Esophagus (tissue), 2 donors: Measurements from ENCODE around the gene NAAA. TPM values are rescaled to one million over a fixed set of nuclear protein-coding genes. Genes with fewer than 3 reads are reported as not detected.

Experiments used
- H3K27ac ChIP-seq, 2 donors: one replicate each; pipeline ENCODE4 v1.5.1; 2013; ENCODE audit warnings: low read depth in 2 of 2, mild to moderate bottlenecking in 2 of 2, inconsistent platforms in 1 of 2, low read length in 1 of 2, moderate library complexity in 1 of 2
- H3K27me3 ChIP-seq, 2 donors: one replicate each; pipeline ENCODE4 v1.6.1; 2013; ENCODE audit warnings: low read length in 2 of 2, control low read depth in 1 of 2, mild to moderate bottlenecking in 1 of 2; ENCODE audit not compliant: insufficient read depth in 2 of 2, control insufficient read depth in 1 of 2
- H3K36me3 ChIP-seq, 2 donors: one replicate each; pipeline ENCODE4 v1.6.1; 2013; ENCODE audit warnings: low read length in 1 of 2; ENCODE audit not compliant: control insufficient read depth in 2 of 2, insufficient read depth in 2 of 2
- H3K4me1 ChIP-seq, 2 donors: one replicate each; pipeline ENCODE4 v1.6.1; 2013; ENCODE audit warnings: low read length in 1 of 2; ENCODE audit not compliant: control insufficient read depth in 2 of 2, insufficient read depth in 2 of 2
- H3K4me3 ChIP-seq, 2 donors: one replicate each; pipeline ENCODE4 v1.5.1; 2013; ENCODE audit warnings: low read length in 2 of 2, mild to moderate bottlenecking in 2 of 2, low read depth in 1 of 2, moderate library complexity in 1 of 2
- H3K9me3 ChIP-seq, 2 donors: one replicate each; pipeline ENCODE4 v1.6.1; 2013; ENCODE audit warnings: mild to moderate bottlenecking in 2 of 2, low read depth in 1 of 2, low read length in 1 of 2, moderate library complexity in 1 of 2; ENCODE audit not compliant: control insufficient read depth in 2 of 2, insufficient read depth in 1 of 2
- WGBS, 2 donors: extraction: QIAGEN DNeasy Blood & Tissue Kit; methylation state at CpG; one replicate each; pipeline ENCODE4 v1.1.7; 2013; 5-methylcytosine and 5-hydroxymethylcytosine counted together
- polyA plus RNA-seq, 2 donors: library from polyadenylated mRNA; stranded (reverse); fragments of 200-250 nt; gene quantifications; one replicate each; pipeline ENCODE4 v1.2.3, GENCODE V29; 2013
- donor health status: healthy with polysubstance abuse.
- donor health status: Bipolar disorder and iron deficiency.

The NAAA gene
- polyA plus RNA-seq, 2 donors = 10.4 to 37.3 TPM

- H3K27me3 ChIP-seq = no peaks in the 10 kb centered on the region
- no peaks in the 10 kb centered on the region for H3K4me1 ChIP-seq
- no peaks in the 10 kb centered on the region for H3K9me3 ChIP-seq
- WGBS, 2 donors = 72 to 85% methylated on average over 5 of the region's 5 CpGs
- no peaks in the 10 kb centered on the region for H3K36me3 ChIP-seq
- H3K27ac ChIP-seq = no peak overlapping the region
- no peak overlapping the region for H3K4me3 ChIP-seq
Measured at GRCh38 chr4:75904076-75904475, 36.7 kb downstream of the NAAA start.

- Histone ChIP-seq H3K27me3 (no peaks in the 10 kb centered on the region), H3K4me1 (no peaks in the 10 kb centered on the region), H3K36me3 (no peaks in the 10 kb centered on the region), H3K4me3 (no peak within 1 kb of the TSS), H3K9me3 (no peaks in the 10 kb centered on the region), H3K27ac (no peak within 1 kb of the TSS)
- WGBS, 2 donors = 84 to 86% methylated on average over 5 of the region's 5 CpGs
Measured at GRCh38 chr4:75902352-75902751, 38.5 kb downstream of the NAAA start, which contains the start of gene PPEF2. Gene PPEF2 (minus strand): TSS chr4:75902452. CDS start chr4:75896325, 6,127 bp downstream.

- no peaks in the 10 kb centered on the region for H3K4me1 ChIP-seq
- H3K9me3 ChIP-seq = no peaks in the 10 kb centered on the region
- no peak overlapping the region for H3K27ac ChIP-seq
- H3K4me3 ChIP-seq = no peak overlapping the region
- no peaks in the 10 kb centered on the region for H3K36me3 ChIP-seq
- no peaks in the 10 kb centered on the region for H3K27me3 ChIP-seq
Measured at GRCh38 chr4:75898536-75898935, 42.3 kb downstream of the NAAA start.

DNA sequence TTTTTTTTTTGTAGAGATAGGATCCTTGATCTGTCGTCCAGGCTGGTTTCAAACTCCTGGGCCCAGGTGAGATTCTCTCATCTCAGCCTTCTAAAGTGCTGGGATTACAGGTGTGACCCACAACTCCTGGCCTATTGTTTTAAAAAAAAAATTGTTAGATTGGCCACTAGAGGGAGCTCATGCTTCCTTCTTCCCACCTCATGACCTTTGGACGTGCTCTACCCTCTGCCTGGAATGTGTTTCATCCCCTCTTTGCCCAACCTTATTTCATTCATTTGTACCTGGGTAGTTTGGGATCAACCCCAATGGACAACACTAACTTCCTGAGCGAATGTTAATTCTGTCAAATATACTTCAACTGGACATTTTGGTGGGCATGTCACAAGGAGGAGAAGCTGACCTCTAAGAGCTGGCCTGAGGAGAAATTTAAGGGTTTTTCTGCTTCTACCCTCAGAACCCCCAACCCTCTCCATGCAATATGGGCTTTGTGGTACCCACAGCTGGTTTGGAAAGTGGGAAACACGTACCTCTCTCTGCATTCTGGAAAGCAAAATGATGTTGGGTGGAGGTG is 45.0 kb downstream of the NAAA start:
- no peak overlapping the region for H3K4me3 ChIP-seq
- no peaks in the 10 kb centered on the region for H3K27me3 ChIP-seq
- H3K36me3 ChIP-seq = no peaks in the 10 kb centered on the region
- H3K27ac ChIP-seq = no peak overlapping the region
- no peaks in the 10 kb centered on the region for H3K4me1 ChIP-seq
- H3K9me3 ChIP-seq = no peaks in the 10 kb centered on the region
- WGBS, 2 donors = 49 to 51% methylated on average over 4 of the region's 4 CpGs

- H3K36me3 ChIP-seq = no peaks in the 10 kb centered on the region
- H3K4me1 ChIP-seq = no peaks in the 10 kb centered on the region
- no peak overlapping the region for H3K4me3 ChIP-seq
- H3K9me3 ChIP-seq = no peaks in the 10 kb centered on the region
- 65 to 67% methylated on average over 3 of the region's 3 CpGs for WGBS, 2 donors
- H3K27me3 ChIP-seq = no peaks in the 10 kb centered on the region
- H3K27ac ChIP-seq = peak overlapping the region in 1 of 2 donors; percentile 23
Measured at GRCh38 chr4:75892508-75892907, 48.3 kb downstream of the NAAA start.

DNA sequence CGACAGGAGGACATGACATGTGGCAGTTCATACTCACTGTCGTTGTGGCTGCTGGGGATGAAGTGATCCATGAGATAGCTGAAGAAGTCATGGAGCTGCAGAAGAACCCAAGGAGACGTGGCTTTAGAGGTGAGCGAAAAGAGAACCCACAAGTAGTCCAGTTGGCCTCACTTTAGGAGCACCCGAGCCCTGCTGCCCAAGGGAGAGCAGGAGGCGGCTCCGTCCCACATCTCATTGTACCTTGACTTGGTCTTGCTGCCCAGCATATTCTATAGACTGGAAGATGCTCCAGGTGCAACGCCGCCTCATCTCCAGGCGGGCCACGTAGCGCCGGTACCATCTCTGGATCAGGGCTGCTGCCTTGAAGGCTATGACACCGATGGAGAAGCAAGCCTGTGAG is 49.2 kb downstream of the NAAA start:
- no peak overlapping the region for H3K27ac ChIP-seq
- 92 to 93% methylated on average over 14 of the region's 14 CpGs for WGBS, 2 donors
- no peaks in the 10 kb centered on the region for H3K9me3 ChIP-seq
- no peaks in the 10 kb centered on the region for H3K36me3 ChIP-seq
- no peak overlapping the region for H3K4me3 ChIP-seq
- H3K4me1 ChIP-seq = no peaks in the 10 kb centered on the region
- H3K27me3 ChIP-seq = no peaks in the 10 kb centered on the region

DNA sequence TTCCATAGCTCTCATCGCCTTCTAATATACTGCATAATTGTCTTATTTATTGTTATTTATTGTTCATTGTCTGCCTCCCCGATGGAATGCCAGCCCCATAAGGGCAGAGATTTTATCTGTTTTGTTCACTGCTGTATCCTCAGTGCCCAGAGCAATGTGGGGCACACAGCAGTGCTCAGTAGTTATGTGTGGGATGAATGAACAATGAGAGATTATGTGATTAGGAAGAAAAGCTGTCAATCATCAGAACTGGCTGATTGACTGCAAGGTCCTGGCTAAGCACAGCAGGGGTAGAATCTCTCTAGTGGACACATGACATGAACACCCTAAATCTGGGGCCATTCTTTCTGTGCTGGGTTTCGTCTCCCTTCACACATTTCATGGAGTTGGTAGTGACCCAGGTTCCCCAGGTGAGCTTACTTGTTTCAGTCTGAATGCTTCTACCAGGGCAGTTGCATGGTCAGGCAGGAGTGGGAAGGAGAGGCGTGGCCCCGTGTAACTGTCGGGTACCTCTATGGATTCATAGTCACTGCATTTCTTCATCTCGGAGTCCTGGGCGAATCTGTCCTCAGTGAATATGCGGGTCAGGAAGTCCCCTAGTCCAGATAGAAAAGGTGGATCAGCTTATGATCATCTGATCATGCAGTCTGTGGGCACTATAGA is 51.1 kb downstream of the NAAA start:
- no peak overlapping the region for H3K4me3 ChIP-seq

DNA sequence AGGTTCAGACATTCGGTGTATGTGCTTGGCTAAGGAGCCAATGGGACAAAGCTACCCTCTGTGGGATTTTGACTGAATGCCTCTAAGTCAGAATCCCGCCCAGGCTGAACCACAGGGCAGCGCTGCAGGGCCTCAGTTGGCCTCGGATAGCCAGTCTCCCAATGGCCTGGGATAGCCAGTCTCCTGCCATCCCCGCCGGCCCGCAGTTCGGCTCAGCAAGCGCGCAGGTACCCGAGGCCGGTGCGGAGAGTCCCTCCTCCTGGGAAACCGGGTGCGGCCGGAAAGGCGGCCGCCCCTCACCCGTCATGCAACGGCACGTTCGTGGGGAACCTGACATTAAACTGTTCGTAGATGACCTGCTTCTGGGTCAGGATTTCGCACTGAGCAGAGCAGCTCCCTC is 54.7 kb downstream of the NAAA start:
- Histone ChIP-seq H3K27ac (no peak overlapping the region), H3K9me3 (no peaks in the 10 kb centered on the region), H3K4me1 (no peaks in the 10 kb centered on the region), H3K36me3 (no peaks in the 10 kb centered on the region), H3K4me3 (no peak overlapping the region), H3K27me3 (peaks cover 0 to 4% of the 10 kb centered on the region in 2 donors)
- 59 to 66% methylated on average over 24 of the region's 24 CpGs for WGBS, 2 donors

More for the DNA sequence above, 51.1 kb downstream of the NAAA start:
- H3K27ac ChIP-seq = no peak overlapping the region
- H3K4me1 ChIP-seq = no peaks in the 10 kb centered on the region
- no peaks in the 10 kb centered on the region for H3K9me3 ChIP-seq
- WGBS, 2 donors = 90% methylated on average over 9 of the region's 9 CpGs
- peaks cover 0 to 4% of the 10 kb centered on the region in 2 donors for H3K27me3 ChIP-seq
- no peaks in the 10 kb centered on the region for H3K36me3 ChIP-seq

DNA sequence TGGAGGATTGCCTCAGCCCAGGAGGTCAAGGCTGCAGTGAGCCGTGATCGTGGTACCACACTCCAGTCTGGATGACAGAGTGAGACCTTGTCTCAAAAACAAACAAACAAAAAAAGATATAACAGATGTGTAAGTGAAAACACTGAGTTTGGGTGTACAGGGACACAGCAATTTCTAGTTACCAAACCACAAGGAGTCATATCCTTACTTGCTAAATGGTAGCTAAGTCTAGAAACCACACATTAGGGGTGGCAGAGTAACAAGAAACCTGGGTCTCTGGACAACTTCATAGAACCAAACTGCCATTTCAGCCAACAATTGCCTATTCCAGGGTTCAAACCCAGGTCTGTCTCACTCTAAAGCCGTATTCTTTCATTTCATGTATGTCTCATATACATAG is 59.3 kb downstream of the NAAA start:
- H3K4me3 ChIP-seq = no peak overlapping the region
- WGBS, 2 donors = 79 to 81% methylated on average over 3 of the region's 3 CpGs
- no peak overlapping the region for H3K27ac ChIP-seq
- no peaks in the 10 kb centered on the region for H3K9me3 ChIP-seq
- H3K27me3 ChIP-seq = peaks cover 0 to 4% of the 10 kb centered on the region in 2 donors
- H3K36me3 ChIP-seq = no peaks in the 10 kb centered on the region
- H3K4me1 ChIP-seq = no peaks in the 10 kb centered on the region

DNA sequence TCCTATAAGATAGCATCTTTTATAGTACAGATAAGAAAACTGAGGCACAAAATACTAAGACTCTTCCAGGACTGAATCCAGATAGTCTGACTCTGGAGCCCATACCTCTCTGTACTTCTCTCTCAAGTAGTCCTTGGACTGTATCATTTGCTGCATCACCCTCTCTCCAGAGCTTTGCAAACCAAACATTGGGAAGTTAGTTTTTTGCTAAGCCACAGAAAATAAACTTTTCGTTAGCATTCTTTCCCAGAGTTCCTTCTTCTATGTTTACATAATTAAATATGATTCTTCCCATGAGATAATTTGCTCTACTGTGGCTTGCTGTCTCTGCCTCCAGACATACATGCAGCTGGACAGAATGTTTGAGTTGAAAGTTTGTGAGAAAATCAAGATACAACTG is 60.5 kb downstream of the NAAA start:
- Histone ChIP-seq H3K27me3 (no peaks in the 10 kb centered on the region), H3K4me3 (no peak overlapping the region), H3K27ac (no peak overlapping the region), H3K9me3 (no peaks in the 10 kb centered on the region), H3K4me1 (no peaks in the 10 kb centered on the region), H3K36me3 (no peaks in the 10 kb centered on the region)
- WGBS, 2 donors = 29 to 31% methylated on average over 1 of the region's 1 CpG
